AG04449 (cell line): ENCODE data around the gene POLR2A.
"Not testable (repeated sequence)": the region's sequence is repeated elsewhere in the genome, so short reads cannot be mapped to it uniquely, and the experiment has no call there.

Experiments used
- CTCF ChIA-PET: fragments of 350-600 bp; formaldehyde crosslinking; extraction: SDS; loops from one replicate; lab custom pipeline; 2021; ENCODE audit warnings: antibody characterized with exemption; lab: Yijun Ruan, JAX
- POLR2A ChIA-PET: fragments of 400-600, 350-600 bp; formaldehyde crosslinking; extraction: SDS; loops from one replicate; lab custom pipeline; 2020; ENCODE audit warnings: antibody characterized with exemption, inconsistent platforms; lab: Yijun Ruan, JAX
- DNase-seq: peaks from one replicate; pipeline ENCODE4 v3.0.0-alpha.2; 2010; ENCODE audit warnings: low read depth, low spot score
- H3K4me3 ChIP-seq: 2 replicates; pipeline ENCODE4 v1.5.1; 2011; ENCODE audit warnings: low read depth, mild to moderate bottlenecking, control low read depth, low read length
- TF ChIP-seq, protein P1 (sequence below): IDR thresholded peaks from one replicate; pipeline ENCODE4 v1.5.1; 2011; ENCODE audit warnings: mild to moderate bottlenecking, moderate library complexity, low read length, control low read depth, inconsistent platforms; ENCODE audit not compliant: insufficient read depth; ENCODE audit errors: missing control alignments

Gene POLR2A

DNA sequence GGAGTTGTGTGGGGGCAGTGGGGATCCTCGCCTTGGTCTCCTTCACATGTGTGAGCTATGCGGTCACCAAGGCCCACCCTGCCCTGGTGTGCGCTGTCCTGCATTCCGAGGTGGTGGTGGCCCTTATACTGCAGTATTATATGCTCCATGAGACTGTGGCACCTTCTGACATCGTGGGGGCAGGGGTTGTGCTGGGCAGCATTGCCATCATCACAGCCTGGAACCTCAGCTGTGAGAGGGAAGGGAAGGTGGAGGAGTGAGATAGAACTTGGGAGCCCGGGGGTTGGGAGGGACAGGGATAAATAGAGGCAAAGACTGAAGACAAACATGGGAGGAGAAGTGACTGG, 1.5 kb upstream of the POLR2A start:
- CTCF ChIA-PET, POLR2A ChIA-PET, DNase-seq: not testable (repeated sequence)
- H3K4me3 ChIP-seq: peak overlapping the region; percentile 87

DNA sequence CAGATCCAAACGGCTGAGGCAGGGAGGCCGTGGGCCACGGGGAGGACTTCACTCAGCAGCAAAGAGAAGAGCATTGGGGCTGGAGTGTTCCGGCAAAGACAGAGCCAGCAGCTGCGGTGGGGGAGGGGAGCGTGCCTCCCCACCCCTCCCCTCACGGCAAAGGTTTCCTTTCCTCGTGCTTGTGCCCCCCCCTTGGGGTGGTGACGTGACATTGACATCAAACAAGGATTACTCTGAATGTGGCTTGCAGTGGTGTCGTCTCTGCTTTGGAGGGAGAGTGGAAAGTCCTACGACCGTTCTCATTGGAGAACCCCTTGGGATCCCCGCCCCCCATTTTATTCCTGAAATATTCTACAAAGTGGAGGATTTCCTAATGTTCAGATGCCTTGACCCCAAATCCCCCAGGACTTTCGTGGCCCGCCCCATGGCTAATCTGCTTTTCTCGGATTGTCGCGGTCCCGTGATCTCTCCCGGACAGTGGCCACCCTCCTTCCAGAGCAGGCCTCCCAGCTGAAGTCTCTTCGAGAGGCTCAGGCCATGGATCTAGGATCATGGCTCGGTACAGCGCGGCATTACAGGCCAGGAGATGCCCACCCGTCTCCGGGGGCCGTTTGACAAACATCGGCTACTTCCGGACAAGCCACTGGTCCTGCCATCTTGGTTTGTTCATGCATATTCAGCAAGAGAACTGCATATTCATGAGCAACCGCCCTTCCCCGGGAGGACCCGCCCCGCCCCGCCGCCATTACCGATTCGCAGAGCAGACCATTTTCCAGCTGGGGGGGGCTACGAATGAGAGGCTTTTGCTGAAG, 705 bp upstream of the POLR2A start:
- POLR2A ChIA-PET: interaction anchor here (0.6 to 3.4 kb wide), 22 partner anchors 7 to 203 kb away, joined by 3 to 19 read pairs (median 6); partner anchors contain the start of genes MPDU1, NEURL4, PLSCR3 and TMEM102
- TF ChIP-seq, protein P1, sequence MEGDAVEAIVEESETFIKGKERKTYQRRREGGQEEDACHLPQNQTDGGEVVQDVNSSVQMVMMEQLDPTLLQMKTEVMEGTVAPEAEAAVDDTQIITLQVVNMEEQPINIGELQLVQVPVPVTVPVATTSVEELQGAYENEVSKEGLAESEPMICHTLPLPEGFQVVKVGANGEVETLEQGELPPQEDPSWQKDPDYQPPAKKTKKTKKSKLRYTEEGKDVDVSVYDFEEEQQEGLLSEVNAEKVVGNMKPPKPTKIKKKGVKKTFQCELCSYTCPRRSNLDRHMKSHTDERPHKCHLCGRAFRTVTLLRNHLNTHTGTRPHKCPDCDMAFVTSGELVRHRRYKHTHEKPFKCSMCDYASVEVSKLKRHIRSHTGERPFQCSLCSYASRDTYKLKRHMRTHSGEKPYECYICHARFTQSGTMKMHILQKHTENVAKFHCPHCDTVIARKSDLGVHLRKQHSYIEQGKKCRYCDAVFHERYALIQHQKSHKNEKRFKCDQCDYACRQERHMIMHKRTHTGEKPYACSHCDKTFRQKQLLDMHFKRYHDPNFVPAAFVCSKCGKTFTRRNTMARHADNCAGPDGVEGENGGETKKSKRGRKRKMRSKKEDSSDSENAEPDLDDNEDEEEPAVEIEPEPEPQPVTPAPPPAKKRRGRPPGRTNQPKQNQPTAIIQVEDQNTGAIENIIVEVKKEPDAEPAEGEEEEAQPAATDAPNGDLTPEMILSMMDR: no peak
- peak; percentile 73 for DNase-seq
- H3K4me3 ChIP-seq: peak overlapping the region; percentile 87
- CTCF ChIA-PET: interaction anchor here (0.7 to 1.4 kb wide), 2 partner anchors 12 to 77 kb away, joined by 3 to 6 read pairs; no protein-coding TSS in a partner anchor

DNA sequence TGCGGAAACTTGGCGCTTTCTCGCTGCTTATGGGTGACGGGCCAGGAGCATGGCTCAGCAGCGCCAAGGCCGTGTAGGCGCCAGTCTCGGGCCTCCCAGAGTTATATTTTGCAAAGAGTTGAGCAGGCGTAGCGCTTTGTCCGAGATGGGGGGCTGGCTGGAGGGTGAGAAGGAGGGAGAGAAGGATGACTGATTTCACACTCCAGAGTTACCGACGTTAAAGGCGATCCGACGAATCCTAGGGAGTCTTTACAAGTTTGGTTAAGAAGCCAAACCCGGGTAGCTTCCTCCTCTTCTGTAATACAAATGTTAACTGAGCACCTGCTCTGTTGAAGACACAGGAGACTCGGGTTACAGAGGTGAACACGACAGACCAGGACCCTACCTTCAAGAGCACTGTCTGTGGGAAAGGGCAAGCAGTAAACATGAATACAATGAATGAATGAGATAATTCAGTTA, 782 bp downstream of the POLR2A start:
- ChIA-PET CTCF (interaction anchor here (1.2 to 4.2 kb wide), 6 partner anchors 12 to 129 kb away, joined by 3 to 33 read pairs (median 9); partner anchors contain the start of genes SOX15 and TMEM95), POLR2A (interaction anchor here (0.6 to 3.4 kb wide), 27 partner anchors 7 to 860 kb away, joined by 3 to 19 read pairs (median 5); partner anchors contain the start of genes CHRNB1, MPDU1, NEURL4 and TMEM102)
- no peak for DNase-seq
- H3K4me3 ChIP-seq: peak overlapping the region; percentile 87
- TF ChIP-seq, protein P1: peak; percentile 13

DNA sequence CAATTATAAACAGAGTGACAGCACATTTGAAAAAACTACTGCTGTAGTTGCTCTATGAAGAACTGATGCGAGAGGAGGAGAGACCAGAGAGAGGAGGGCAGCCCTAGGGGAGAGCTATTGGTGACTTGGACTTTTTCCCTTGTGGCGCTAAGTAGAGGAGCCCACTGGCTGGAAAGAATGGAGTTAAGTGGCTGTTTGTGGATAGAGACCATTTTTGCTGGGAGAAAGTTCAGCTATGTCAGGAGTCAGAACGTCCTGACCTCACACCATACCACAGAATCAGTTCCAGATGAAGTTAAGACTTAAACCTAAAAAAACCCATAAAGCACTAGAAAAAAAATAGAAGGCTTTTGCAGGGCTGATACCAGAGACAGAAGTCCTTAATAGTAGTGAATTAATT, 2.0 kb downstream of the POLR2A start:
- TF ChIP-seq, protein P1: no peak
- ChIA-PET CTCF (interaction anchor here (0.9 to 4.2 kb wide), 6 partner anchors 28 to 140 kb away, joined by 3 to 33 read pairs (median 9); partner anchors contain the start of genes SOX15 and TMEM95), POLR2A (interaction anchor here (0.5 to 3.4 kb wide), 4 partner anchors 10 to 125 kb away, joined by 3 to 18 read pairs (median 3); no protein-coding TSS in a partner anchor)
- peak overlapping the region; percentile 87 for H3K4me3 ChIP-seq
- DNase-seq: no peak

DNA sequence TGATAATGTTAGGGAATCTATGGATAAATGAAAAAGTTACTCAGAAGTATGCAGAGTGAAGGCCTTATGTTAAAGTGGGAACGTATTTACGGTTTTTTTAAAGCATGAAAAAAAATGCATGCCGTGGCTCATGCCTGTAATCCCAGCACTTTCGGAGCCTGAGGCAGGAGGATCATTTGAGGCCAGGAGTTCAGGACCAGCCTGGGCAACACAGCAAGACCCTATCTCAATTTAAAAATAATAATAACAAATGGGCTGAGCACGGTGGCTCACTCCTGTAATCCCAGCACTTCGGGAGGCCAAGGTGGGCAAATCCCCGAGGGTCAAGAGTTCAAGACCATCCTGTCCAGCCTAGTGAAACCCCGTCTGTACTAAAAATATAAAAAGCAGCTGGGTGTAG, 6.0 kb downstream of the POLR2A start:
- POLR2A ChIA-PET: interaction anchor here (1.0 kb wide), 1 partner anchor 13 kb away, joined by 4 read pairs; no protein-coding TSS in a partner anchor
- CTCF ChIA-PET: interaction anchor here (1.0 to 1.9 kb wide), 5 partner anchors 25 to 444 kb away, joined by 3 to 8 read pairs (median 4); no protein-coding TSS in a partner anchor
- no peak overlapping the region for H3K4me3 ChIP-seq

DNA sequence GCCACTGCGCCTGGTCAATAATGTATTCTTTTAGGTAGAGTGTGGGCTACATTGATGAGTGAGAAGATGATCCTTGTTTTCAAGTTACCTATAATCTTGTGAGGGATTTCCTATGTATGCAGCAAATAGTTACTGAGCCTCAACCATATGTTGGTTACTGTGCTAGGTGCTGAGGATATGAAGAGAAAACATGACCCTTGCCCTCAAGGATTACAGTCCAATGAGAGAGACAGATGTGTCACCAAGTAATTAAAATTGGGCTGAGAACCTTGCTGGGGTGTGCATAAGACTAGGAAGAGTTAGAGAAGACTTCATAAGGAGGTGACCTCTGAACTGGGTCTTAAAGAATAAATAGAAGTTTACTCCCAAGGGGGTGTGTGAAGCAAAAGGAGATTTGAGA, 7.4 kb downstream of the POLR2A start:
- DNase-seq: no peak
- POLR2A ChIA-PET: no interaction called here
- TF ChIP-seq, protein P1: no peak
- CTCF ChIA-PET: interaction anchor here (1.4 to 1.9 kb wide), 3 partner anchors 23 to 196 kb away, joined by 3 to 7 read pairs (median 7); partner anchors contain the start of gene TP53
- no peak overlapping the region for H3K4me3 ChIP-seq

More for the DNA sequence above, 6.0 kb downstream of the POLR2A start:
- DNase-seq: no peak
- TF ChIP-seq, protein P1: no peak
